Choroid plexus epithelial cell (primary cell): ENCODE results near the gene ENOX2.

ENCODE experiments used
- DNase-seq: peaks from one replicate; pipeline ENCODE4 v3.0.0-alpha.2; 2010; ENCODE audit warnings: low read depth
- H3K4me3 ChIP-seq: 2 replicates; pipeline ENCODE4 v1.5.1; 2011; ENCODE audit warnings: low read depth, mild to moderate bottlenecking, control low read depth, low read length, moderate library complexity
- TF ChIP-seq, protein P1 (sequence below): conservative IDR thresholded peaks from 2 replicates; pipeline ENCODE4 v1.5.1; 2011; ENCODE audit warnings: low read depth, mild to moderate bottlenecking, control low read depth, inconsistent platforms, low read length, moderate library complexity

ENOX2 gene

DNA sequence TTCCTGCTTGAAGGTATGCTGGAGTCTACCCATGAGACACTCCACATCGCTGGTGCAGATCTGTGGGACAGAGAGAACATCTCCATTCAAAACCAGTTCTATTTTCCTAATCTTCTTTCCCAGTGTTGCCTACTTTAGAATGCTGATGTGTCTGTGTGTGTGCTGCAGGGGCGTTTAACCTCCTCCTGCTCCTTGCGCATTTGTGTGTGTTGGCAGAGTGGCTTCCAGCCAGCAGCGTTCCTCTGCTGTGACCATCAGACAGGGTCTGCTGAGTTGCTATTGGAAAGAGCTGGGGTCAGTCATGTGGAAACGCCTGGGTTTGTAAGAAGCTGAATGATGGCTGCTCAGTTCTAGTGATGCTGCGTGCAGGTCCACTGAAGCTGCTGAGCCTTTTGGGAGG, 277.6 kb downstream of the ENOX2 start:
- DNase-seq: no peak
- TF ChIP-seq, protein P1, sequence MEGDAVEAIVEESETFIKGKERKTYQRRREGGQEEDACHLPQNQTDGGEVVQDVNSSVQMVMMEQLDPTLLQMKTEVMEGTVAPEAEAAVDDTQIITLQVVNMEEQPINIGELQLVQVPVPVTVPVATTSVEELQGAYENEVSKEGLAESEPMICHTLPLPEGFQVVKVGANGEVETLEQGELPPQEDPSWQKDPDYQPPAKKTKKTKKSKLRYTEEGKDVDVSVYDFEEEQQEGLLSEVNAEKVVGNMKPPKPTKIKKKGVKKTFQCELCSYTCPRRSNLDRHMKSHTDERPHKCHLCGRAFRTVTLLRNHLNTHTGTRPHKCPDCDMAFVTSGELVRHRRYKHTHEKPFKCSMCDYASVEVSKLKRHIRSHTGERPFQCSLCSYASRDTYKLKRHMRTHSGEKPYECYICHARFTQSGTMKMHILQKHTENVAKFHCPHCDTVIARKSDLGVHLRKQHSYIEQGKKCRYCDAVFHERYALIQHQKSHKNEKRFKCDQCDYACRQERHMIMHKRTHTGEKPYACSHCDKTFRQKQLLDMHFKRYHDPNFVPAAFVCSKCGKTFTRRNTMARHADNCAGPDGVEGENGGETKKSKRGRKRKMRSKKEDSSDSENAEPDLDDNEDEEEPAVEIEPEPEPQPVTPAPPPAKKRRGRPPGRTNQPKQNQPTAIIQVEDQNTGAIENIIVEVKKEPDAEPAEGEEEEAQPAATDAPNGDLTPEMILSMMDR: no peak
- no peak overlapping the region for H3K4me3 ChIP-seq

DNA sequence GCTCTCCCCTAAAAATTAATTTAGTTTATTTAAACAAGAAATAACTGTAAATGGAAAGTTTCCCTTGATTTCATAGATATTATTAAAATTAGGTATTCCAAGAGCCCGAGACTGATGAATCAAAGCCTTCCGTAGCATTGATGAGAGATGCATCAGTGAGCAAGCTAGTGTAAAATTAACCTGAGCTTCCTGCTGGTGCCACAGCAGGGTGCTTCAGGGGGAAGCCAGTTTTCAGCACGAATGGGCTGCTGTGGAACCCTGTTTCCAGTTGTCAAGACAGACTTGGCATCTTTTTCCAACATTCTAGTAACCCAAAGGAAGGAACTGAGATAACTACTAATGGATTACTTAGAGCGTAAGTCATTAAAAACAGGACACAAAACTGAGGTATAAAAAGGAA, 279.5 kb downstream of the ENOX2 start:
- TF ChIP-seq, protein P1: no peak
- no peak for DNase-seq
- no peak overlapping the region for H3K4me3 ChIP-seq

DNA sequence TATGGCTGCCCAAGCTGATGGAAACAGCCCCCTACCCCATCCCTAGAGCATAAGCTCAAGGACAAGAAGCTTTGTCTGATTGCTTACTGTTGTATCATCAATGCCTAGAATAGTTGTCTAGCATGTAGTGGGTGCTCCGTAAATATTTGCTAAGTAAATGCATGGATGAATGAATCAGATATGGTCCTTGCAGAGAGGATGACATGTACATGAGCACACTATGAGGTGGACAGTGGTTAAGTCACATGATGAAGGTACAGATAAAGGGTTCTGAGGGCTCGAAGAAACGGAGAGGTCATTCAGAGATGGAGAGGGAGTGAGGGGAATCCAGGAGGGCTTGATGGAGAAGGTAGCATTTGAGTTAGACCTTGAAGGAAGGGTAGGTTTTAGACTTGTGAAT, 287.1 kb downstream of the ENOX2 start:
- no peak for DNase-seq
- TF ChIP-seq, protein P1: no peak
- no peak overlapping the region for H3K4me3 ChIP-seq

DNA sequence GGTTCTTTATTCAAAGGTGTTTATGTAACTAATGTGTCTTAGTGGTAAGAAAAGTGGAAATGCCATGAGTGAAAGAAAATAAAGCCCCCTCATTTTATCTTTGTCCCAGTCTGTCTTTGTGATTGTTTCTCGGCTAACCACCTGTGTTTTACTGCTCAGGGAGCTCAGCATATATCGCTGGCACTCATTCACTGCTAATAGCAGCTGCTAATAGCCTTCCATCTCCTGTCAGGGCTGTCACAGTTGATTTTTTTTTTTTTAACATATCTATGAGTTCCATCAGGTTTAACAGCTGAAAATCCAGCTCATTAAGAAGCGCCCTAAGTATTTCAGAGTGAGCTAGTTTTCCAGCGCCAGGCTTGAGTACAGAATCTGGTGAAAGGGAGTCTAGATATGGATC, 295.6 kb downstream of the ENOX2 start:
- no peak overlapping the region for H3K4me3 ChIP-seq
- TF ChIP-seq, protein P1: no peak
- no peak for DNase-seq

DNA sequence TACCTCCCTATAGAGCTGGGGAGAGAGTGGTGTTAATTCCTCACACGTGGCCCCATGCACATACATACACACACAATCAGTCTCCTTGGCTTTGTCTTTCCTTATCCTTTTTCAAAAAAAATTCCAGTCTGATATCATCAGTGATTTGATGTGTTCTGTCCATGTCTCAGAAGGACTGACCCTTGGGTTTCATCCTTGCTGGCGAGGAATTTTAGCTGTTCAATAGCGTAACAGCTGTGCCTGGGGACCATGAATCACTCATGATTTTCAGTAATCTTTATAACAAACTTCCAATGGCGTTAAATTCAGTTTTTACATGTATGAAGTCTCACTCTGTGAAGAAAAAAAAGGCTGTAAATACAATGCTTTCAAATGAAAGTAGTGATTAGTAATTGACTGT, 296.6 kb downstream of the ENOX2 start:
- no peak overlapping the region for H3K4me3 ChIP-seq
- TF ChIP-seq, protein P1: no peak
- DNase-seq: no peak

DNA sequence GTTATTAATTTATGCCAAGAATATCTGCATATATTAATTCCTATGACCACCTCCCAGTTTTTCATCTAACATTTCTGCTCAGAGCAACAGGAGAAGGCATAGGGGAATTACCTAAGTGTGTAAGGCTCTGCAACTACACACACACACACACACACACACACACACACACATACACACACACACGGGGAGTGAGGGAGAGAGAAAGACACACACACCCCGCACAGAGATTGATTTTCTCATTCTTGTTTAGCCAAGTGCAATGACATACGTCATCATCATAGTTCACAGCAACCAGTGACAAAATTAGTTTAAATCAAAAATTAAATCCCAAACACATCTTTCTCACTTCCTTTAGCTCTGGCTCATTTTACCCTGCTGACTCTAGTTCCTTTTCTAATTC, 298.1 kb downstream of the ENOX2 start:
- H3K4me3 ChIP-seq: no peak overlapping the region
- TF ChIP-seq, protein P1: no peak
- DNase-seq: no peak

DNA sequence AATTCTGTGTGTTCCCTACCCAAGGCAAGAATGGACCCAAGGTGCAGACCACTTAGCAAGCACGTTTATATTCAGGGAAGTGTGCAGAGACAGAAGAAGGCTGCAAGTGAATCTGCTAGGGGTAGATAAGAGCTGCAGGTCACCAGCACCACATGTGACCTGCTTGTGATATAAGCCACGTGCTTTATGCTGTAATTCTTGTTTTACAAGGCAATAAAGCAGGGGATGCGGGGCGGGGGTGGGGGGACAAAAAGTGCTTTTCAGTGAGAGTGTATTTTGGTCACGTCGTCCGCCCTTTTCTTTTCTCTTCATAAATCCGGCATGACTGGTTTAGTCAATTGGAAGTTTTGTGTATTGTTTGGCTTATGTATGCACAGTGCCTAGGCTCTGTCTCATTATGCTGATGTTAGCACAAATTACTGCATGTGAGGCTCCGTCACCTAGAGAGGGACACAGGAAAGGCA, 308.5 kb downstream of the ENOX2 start:
- H3K4me3 ChIP-seq: no peak overlapping the region
- DNase-seq: no peak
- TF ChIP-seq, protein P1: no peak
